ENCODE results near the gene HEMK1. TPM values are rescaled to one million over a fixed set of nuclear protein-coding genes. Genes with fewer than 3 reads are reported as not detected.
A peak's percentile ranks its signal among the peaks of the same experiment; 100 is the strongest.

The HEMK1 gene
- total RNA-seq, 2 donors from 2014 or later = 8.5 to 17.1 TPM

- no peak for TF ChIP-seq CTCF (IDR thresholded peaks at IDR 0.05)
- H3K4me3 ChIP-seq = no peak overlapping the region
- peaks cover 2% of the 10 kb centered on the region for H3K4me1 ChIP-seq (replicated peaks)
- intact Hi-C loops (cut with DNase I) = no loop called here
- WGBS = 84% methylated on average over 4 of the region's 5 CpGs
- H3K27ac ChIP-seq = no peak overlapping the region
- DNase-seq (ENCODE audit: low spot score) = no peak
- H3K36me3 ChIP-seq = no peaks in the 10 kb centered on the region
- no peaks in the 10 kb centered on the region for H3K9me3 ChIP-seq
- no peaks in the 10 kb centered on the region for H3K27me3 ChIP-seq (replicated peaks; ENCODE audit: insufficient read depth)
These were observed 39.9 kb downstream of the HEMK1 start for GRCh38 chr3:50609071-50609762.

DNA sequence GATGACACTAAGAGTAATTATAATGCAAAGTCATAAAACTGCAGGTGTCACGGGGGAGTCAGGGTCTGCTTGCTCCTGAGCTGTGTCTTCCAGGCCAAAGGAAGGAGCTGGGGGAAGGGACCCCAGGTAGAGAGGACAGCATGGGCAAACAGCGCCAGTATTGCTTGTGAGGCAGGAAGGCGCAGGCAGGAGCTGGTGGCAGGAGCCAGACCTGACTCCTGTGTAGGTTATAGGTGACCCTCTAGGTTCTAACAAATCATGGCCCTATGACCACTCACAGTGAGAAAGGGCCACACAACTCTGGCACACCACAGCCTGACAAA, 40.4 kb downstream of the HEMK1 start:
- intact Hi-C loops (cut with DNase I) = loop anchor here (5.0 to 10.0 kb wide), 2 partner anchors 252 to 1065 kb away; partner anchors contain the start of genes TEX264 and TMEM115
- 72% methylated on average over 3 of the region's 3 CpGs for WGBS
- DNase-seq (ENCODE audit: low spot score) = no peak
- Histone ChIP-seq H3K4me3 (no peak overlapping the region), H3K9me3 (no peaks in the 10 kb centered on the region), H3K4me1 (replicated peaks) (peaks cover 2% of the 10 kb centered on the region), H3K27ac (no peak overlapping the region), H3K27me3 (replicated peaks; ENCODE audit: insufficient read depth) (no peaks in the 10 kb centered on the region), H3K36me3 (no peaks in the 10 kb centered on the region)
- TF ChIP-seq POLR2A (IDR thresholded peaks at IDR 0.05) (no peak), POLR2AphosphoS5 (IDR thresholded peaks at IDR 0.05) (no peak), CTCF (IDR thresholded peaks at IDR 0.05) (no peak)

- WGBS = 65% methylated on average over 6 of the region's 6 CpGs
- intact Hi-C loops (cut with DNase I) = loop anchor here (5.0 to 10.0 kb wide), 2 partner anchors 253 to 1064 kb away; partner anchors contain the start of genes TEX264 and TMEM115
- Histone ChIP-seq H3K36me3 (no peaks in the 10 kb centered on the region), H3K4me3 (peak overlapping the region; percentile 52 to 62), H3K9me3 (no peaks in the 10 kb centered on the region), H3K27me3 (replicated peaks; ENCODE audit: insufficient read depth) (no peaks in the 10 kb centered on the region), H3K27ac (peak overlapping the region in 1 of 2 donors; percentile 78), H3K4me1 (replicated peaks) (peaks cover 2% of the 10 kb centered on the region)
- TF ChIP-seq CTCF (IDR thresholded peaks at IDR 0.05) (no peak), POLR2AphosphoS5 (IDR thresholded peaks at IDR 0.05) (no peak), POLR2A (IDR thresholded peaks at IDR 0.05) (no peak)
- DNase-seq (ENCODE audit: low spot score) = no peak
These were observed 41.1 kb downstream of the HEMK1 start for GRCh38 chr3:50610181-50610971.

DNA sequence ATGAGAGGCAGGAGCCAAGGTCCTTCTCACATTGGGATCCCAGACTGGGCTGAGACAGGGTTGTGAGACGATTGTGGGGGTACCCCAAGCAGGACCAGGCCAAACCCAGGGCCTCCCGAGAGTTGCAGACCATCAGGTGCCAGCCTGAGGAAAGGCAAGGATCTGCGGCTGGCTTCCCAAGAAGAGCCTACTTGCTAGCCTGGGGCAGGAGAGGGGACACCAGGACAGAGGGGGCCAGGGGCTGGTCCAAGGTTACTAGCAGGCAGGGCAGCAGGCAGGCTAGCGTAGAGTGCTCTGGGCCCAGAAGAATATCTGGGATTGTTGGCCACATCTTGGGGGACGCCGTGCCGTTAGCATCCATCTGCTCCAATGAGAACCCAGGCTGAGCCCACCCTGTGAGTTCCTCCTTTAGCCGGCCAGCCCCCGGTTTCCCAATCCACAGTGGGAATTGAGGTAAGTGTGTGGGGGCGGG, 41.7 kb downstream of the HEMK1 start:
- peaks cover 2% of the 10 kb centered on the region for H3K4me1 ChIP-seq (replicated peaks)
- WGBS = 11% methylated on average over 10 of the region's 10 CpGs
- peak overlapping the region; percentile 71 to 78 for H3K27ac ChIP-seq
- no peak for DNase-seq (ENCODE audit: low spot score)
- intact Hi-C loops (cut with DNase I) = loop anchor here (5.0 to 10.0 kb wide), 2 partner anchors 254 to 1064 kb away; partner anchors contain the start of genes TEX264 and TMEM115
- H3K27me3 ChIP-seq (replicated peaks; ENCODE audit: insufficient read depth) = no peaks in the 10 kb centered on the region
- H3K9me3 ChIP-seq = no peaks in the 10 kb centered on the region
- H3K4me3 ChIP-seq = peak overlapping the region; percentile 52 to 62
- H3K36me3 ChIP-seq = no peaks in the 10 kb centered on the region
- TF ChIP-seq POLR2A (IDR thresholded peaks at IDR 0.05) (no peak), POLR2AphosphoS5 (IDR thresholded peaks at IDR 0.05) (no peak), CTCF (IDR thresholded peaks at IDR 0.05) (no peak)

Data from prostate gland (tissue), 2 donors.